Adipose tissue (tissue), 3 donors: ENCODE results near the gene BLOC1S1. TPM values are rescaled to one million over a fixed set of nuclear protein-coding genes. Genes with fewer than 3 reads are reported as not detected.

ENCODE experiments used
- H3K27ac ChIP-seq: one replicate; pipeline ENCODE4 v1.5.1; 2013; ENCODE audit warnings: low read depth, low read length
- WGBS, 3 donors: extraction: QIAGEN DNeasy Blood & Tissue Kit; methylation state at CpG; one replicate each; pipeline ENCODE4 v1.1.7; 2013; 5-methylcytosine and 5-hydroxymethylcytosine counted together
- polyA plus RNA-seq, 3 donors: library from polyadenylated mRNA; stranded (reverse); fragments of 200-250 nt; gene quantifications; one replicate each; pipeline ENCODE4 v1.2.3, GENCODE V29; 2013
- donor health status: healthy with polysubstance abuse.
- donor health status: Bipolar disorder and iron deficiency.
- donor health status: healthy.

BLOC1S1 gene
- polyA plus RNA-seq, 3 donors, result 103 to 323 (median 288) TPM

DNA sequence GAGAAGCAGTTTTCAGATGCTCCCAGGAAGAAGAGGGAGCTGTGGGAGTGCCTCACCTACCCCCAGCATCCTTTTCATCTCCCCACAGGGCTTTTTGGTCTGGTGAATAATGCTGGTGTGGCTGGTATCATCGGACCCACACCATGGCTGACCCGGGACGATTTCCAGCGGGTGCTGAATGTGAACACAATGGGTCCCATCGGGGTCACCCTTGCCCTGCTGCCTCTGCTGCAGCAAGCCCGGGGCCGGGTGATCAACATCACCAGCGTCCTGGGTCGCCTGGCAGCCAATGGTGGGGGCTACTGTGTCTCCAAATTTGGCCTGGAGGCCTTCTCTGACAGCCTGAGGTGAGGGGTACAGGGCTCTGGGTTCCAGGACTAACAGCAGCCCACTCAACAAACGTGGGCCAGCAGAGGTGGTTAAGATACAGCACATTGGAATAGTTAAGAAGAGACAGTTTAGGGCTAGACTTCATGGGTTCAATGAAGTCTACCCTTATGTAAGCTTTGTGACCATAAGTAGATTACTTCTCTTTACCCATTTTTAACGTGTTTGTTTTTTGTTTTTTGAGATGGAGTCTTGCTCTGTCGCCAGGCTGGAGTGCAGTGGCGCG lies 5.9 kb downstream of the BLOC1S1 start:
- H3K27ac ChIP-seq, result no peak overlapping the region
- 66 to 85% (median 69%) methylated on average over 14 of the region's 14 CpGs for WGBS, 3 donors

DNA sequence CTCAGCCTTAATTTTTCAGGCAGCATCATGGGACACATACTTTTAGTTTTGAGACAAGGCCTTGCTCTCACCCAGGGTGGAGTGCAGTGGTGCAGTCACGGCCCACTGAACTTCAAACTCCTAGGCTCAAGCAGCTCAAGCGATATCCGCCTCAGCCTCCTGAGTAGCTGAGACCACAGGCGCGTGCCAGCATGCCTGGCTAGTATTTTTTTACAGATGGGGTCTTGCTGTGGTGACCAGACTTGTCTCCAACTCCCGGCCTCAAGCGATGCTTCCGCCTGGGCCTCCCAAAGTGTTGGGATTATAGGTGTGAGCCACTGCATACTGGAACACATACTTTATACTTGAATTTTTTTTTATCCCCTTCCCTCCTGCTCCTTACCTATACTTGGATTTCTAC lies 7.1 kb downstream of the BLOC1S1 start:
- no peak overlapping the region for H3K27ac ChIP-seq
- WGBS, 3 donors, result 88 to 93% (median 93%) methylated on average over 8 of the region's 8 CpGs

DNA sequence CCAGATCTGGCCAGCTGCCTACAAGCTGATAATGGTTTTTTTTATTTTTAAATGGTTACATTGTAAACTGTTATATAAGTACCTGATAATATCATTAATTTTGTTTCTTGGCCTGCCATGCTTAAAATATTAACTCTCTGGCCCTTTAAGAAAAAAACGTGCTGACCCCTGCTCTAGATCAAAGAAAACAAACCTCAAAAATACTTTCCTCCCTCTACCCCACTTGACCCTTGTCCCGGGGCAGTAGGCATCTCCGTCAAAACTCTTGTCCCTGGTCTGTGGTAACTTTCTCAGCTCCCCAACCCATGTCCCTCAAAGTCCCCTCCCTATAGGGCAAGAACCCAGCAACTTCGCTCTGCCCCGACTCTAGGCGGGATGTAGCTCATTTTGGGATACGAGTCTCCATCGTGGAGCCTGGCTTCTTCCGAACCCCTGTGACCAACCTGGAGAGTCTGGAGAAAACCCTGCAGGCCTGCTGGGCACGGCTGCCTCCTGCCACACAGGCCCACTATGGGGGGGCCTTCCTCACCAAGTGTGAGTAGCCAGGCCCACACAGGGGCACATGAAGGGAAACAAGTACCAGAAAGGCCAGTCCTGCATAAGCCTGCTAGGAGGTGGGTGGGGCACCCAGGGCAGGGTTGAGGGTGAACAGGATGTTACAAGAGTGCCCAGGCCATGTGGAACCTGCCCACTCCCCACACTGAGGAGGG lies 7.8 kb downstream of the BLOC1S1 start:
- H3K27ac ChIP-seq, result no peak overlapping the region
- 47 to 54% (median 48%) methylated on average over 10 of the region's 10 CpGs for WGBS, 3 donors

DNA sequence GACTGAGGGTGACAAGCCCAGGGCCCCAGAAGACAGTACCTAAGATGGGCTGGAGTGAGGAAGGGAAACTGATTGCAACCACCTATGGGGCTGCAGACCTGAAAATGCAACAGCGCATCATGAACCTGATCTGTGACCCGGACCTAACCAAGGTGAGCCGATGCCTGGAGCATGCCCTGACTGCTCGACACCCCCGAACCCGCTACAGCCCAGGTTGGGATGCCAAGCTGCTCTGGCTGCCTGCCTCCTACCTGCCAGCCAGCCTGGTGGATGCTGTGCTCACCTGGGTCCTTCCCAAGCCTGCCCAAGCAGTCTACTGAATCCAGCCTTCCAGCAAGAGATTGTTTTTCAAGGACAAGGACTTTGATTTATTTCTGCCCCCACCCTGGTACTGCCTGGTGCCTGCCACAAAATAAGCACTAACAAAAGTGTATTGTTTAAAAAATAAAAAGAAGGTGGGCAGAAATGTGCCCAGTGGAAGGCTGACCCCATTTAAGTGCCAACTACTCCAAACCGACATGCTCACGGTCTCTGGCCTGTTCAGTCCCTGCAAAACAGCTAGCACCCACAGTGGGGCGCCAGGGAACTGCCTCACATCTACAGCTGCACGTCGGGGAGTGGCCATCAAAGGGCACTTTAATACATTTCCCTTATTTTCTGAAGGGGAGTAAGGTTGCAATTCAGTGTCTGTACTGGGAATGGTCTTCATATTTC lies 8.5 kb downstream of the BLOC1S1 start:
- WGBS, 3 donors, result 37 to 60% (median 55%) methylated on average over 11 of the region's 11 CpGs

DNA sequence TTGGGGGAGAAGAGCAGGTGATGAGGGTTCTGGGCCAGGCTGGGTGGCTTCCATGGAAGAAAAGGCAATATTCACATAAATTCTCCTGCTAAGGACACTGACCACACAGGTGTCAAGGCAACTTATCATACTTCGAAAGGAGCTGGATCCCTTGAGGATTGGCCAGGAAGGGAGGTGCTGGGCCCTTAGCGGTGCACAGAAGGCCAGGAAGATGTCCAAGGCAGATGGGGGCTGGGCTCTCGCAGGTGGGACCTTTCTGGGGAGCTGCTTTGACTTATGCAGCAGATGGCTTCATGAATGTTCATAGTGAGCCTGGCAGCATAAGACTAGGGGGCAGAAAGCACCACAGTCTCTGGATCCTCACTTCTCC lies 9.1 kb downstream of the BLOC1S1 start:
- no peak overlapping the region for H3K27ac ChIP-seq
- WGBS, 3 donors, result 22 to 52% (median 50%) methylated on average over 3 of the region's 3 CpGs

More for the DNA sequence above, 8.5 kb downstream of the BLOC1S1 start:
- no peak overlapping the region for H3K27ac ChIP-seq

DNA sequence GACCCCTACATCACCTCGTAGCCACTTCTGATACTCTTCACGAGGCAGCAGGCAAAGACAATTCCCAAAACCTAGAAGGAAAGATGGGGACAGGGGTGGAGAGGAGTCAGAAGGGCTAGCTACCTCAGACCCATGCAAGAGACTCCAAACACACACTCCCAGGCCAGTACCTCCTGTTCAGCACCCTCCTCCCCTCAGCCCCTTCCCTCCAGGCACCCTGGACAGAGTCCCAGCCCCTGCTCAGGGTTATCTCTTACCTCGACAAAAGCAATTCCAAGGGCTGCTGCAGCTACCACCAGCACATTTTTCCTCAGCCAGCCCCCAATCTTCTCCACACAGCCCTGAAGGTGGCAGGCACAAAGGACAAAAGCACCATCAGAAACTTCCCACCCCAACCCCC lies 9.7 kb downstream of the BLOC1S1 start:
- H3K27ac ChIP-seq, result no peak overlapping the region
- WGBS, 3 donors, result 56 to 72% (median 65%) methylated on average over 3 of the region's 3 CpGs

DNA sequence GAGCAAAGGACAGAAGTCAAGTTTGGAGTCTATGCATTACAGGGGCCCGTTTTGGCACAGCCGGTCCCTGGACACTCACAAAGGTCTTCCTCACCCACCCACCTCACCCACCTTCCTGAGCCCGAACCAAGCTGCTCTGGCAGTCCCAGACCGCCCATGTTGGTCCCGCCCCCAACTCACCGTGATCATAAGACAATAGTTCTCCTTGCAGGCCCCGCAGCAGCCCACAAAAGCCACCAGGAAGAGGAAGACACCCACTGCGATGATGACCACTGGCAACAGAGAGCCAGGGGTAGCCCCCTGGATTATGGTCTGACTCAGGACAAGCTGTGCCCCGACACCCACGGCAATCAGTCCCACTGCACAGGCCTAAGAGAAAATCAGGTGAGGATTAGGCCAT lies 11.1 kb downstream of the BLOC1S1 start:
- peak overlapping the region; percentile 28 for H3K27ac ChIP-seq
- WGBS, 3 donors, result 42 to 44% (median 43%) methylated on average over 10 of the region's 10 CpGs

DNA sequence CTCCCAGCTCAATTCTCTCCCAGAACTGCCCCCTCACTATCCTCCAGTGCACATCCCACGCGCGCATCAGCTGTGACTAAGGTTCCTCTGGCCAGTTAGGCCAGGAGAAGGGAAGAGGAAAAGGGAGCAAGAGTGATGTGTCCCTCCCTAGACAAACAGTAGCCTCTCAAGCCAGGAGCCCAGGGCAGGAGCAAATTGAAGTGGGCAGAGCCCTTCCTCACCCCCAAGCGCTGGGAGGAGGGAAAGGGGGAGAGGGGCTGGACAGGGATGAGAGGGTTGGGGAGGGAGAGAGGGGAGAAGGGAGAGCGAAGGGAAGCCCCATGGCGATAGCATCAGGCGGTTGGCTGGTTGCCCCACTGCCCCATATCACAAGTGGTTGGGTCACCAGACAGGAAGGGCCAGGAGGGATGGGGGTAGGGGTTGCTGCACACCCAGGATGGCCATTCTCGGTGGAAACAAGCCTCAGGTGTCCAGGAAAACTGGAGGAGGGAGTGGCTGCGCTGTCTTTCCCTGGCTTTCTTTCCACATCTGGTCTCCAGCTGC lies 11.9 kb downstream of the BLOC1S1 start:
- 3 to 11% (median 8%) methylated on average over 9 of the region's 9 CpGs for WGBS, 3 donors
- H3K27ac ChIP-seq, result peak overlapping the region; percentile 57

DNA sequence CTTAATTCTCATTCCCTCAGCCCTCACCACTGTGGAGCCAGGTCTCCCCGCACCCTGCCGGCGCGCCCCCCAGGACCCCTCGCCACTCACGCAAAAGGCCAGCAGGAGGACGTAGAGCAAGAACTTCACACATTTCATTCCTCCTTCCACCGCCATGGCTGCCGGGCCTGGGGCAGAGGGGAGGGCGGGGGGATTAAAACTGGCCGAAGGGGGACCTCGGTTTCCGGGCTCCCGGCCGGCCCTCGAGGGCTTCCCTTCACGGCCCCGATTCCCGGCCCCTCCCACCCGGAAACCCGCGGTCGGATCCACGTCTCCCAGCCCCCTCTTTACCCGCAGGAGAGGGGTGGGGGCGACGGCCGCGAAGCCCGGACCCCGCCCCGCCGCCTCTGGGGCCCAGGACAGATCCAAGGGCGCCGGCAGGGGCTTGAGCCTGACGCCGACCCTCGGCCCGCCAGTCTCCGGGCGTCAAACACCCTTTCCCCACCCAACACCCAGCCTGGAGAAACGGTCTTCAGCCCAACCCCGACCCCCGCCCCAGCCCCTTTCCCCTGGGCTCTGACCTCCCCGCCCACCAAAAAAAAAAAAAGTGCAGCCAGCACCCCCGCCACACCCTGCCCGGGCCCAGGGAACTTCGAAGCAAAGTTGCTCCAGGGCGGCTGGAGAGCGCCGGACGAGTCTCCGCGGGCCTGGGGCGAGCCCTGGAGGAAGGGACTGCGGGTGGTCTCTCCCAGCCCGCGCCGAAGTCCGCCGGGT lies 12.5 kb downstream of the BLOC1S1 start:
- peak overlapping the region; percentile 84 for H3K27ac ChIP-seq
- WGBS, 3 donors, result 0 to 1% (median 1%) methylated on average over 47 to 61 of the region's 61 CpGs

DNA sequence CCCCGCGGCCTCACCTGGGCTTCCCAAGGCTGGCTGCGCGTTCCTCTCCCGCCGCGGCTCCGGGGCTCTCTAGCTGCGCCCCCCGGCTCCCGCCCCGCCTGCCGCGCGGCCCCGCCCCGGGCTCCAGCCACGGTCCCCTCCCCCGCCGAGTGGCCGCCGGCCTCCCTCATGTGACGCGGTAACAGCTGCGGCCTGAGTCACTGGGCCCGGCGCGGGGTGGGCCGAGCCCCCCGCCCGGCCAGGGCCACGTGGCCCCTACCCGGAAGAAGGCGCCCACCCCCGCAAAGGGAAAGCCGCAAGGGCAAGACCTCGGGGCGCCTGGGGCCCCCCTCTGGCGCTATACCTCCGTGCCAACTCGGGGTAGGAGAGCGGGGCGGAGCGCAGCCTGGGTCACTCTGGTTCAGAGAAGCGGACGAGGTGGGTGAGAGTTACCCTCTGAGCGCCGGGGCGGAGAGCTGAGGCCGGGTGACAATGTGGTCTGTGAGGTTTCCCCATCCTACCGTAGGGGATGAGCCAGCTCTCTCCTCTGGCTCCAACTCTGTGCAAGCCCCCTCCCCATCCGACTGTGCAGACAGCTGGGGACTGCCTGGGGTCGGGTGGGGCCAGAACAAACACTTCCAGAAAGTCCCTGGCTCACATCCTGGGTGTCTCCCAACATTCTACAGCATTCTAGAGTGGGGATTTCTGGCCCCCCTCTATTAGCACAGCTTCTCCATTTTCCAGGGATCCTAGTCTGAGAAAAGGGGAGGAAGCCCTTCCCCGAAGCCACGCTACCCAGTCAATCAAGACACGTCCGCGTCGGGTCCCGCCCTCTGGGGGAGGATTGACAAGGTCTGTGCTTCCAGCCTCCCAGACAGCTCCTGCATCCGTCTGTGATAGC lies 13.3 kb downstream of the BLOC1S1 start, which contains the start of gene CD63:
CD63 (minus strand) TSS at position 71 of the 880 bp plus-strand sequence. CDS start 668 bp downstream, outside the sequence.
- 0 to 1% (median 1%) methylated on average over 40 to 61 of the region's 61 CpGs for WGBS, 3 donors
- H3K27ac ChIP-seq, result peak within 1 kb of the TSS; percentile 98

DNA sequence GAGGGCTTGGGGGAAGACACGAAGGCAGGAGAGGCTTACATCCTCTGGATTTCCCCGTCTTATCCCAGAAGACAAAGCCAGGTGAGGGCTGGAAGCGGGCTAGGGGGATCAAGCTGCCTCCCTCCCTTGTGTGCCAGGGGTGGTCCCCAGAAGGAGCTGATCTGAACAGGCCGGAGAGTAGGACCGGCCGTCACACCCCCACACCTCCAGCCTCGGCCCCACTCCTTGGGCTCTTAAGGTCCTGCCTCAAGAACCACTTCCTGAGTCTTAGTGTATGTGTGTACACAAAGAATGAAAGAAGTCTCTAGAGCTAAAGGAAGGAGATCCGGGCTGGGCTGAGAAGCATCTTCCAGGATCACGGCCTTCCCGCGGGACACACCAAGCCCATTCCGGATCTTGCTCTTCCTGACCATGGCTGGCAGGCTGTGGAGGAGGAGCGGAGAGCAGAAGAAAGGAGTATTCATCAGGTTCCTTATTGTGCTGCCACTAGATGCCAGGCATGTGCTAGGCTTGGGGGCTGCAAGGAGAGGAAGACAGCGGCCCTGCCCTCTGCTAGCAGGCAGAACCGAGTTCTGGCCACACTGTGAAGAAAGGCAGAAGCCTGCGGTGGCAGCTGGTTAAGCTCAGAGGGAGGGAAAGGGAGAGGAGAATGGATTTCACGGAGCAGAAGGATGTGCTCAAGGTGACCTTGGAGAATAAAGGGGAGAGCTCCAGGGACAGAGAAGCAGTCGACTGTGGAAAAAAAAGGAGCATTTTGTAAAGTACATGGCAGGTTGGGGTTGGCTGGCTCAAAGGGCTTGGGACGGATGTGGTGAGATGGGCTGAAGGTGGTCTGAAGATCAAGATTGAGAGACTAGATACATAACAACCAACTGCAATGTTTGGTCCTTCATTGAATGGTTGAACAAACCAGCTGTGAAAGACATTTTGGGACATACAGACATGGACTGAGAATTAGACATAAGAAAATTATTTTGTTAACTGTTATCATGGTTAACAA lies 14.3 kb downstream of the BLOC1S1 start:
- H3K27ac ChIP-seq, result peak overlapping the region; percentile 98
- WGBS, 3 donors, result 6 to 11% (median 6%) methylated on average over 19 of the region's 19 CpGs

DNA sequence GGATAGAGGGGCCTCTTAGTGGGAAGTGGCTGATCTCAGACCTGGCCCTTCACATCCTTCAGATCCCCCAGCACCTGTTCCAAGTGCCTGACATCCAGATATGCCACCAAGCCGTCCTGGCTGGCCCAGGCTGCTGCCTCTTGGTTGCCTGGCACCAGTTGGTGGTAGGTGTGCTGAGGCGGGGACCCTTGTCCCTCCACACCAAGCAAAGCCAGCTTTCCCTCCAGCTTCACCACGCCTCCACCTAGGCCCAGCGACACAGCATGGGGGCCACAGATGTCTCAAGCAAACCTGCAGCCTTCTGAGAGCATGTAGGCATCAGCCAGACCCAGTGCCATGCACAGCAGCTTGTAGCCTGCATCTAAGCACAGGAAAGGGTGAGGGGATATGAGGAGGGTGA lies 16.4 kb downstream of the BLOC1S1 start:
- no peak overlapping the region for H3K27ac ChIP-seq
- 77 to 91% (median 85%) methylated on average over 4 of the region's 4 CpGs for WGBS, 3 donors

DNA sequence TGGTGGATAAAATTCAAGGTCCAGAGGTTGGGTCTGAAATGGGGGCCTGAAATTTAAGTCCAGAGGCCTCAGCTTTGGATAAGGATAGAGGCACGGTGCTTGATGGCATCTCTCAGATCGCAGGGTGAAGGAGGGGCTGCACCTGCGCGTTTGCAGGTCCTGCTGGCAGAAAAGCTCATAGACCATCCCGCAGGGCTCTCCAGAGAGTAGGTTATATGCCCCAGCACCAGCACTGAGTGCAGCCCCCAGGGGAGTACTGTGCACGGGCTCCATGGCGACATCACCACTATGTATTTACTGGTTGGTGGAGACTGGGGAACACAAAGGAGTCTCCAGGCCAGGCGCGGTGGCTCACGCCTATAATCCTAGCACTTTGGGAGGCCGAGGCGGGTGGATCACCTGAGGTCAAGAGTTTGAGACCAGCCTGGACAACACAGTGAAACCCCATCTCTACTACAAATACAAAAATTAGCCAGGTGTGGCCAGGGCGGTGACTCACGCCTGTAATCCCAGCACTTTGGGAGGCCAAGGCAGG lies 17.2 kb downstream of the BLOC1S1 start:
- 85 to 90% (median 87%) methylated on average over 14 of the region's 14 CpGs for WGBS, 3 donors
- no peak overlapping the region for H3K27ac ChIP-seq

DNA sequence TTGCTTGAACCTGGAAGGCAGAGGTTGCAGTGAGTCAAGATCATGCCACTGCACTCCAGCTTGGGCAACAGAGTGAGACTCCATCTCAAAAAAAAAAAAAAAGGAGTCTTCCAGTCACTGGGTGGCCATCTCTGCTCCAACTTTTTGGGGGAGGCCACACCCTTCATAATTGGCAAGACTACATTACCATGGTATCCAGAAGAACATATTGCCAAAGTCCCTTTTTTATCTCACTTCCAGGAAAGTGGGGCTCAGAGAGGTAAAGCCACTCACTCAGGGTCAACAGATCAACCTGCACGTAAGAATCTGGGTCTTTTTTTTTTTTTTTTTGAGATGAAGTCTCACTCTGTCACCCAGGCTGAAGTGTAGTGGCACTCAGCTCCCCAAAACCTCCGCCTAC lies 18.0 kb downstream of the BLOC1S1 start:
- no peak overlapping the region for H3K27ac ChIP-seq
- 75 to 91% (median 84%) methylated on average over 2 of the region's 2 CpGs for WGBS, 3 donors

DNA sequence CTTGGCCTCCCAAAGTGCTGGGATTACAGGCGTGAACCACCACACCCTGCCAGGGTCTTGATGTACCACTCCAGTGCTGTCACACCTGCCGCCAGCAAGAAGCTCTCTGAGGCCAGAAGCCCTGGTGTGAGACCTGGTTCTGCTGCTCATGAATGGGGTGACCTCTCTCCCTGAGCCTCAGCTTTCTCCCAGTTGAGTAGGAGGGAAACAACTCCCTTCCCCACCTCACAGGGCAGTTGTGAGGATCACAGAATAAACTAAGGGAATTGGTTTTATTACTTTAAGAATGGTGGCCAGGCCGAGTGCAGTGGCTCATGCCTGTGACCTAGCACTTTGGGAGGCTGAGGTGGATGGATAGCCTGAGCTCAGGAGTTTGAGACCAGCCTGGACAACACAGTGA lies 18.7 kb downstream of the BLOC1S1 start:
- 82 to 95% (median 93%) methylated on average over 3 of the region's 3 CpGs for WGBS, 3 donors
- no peak overlapping the region for H3K27ac ChIP-seq

DNA sequence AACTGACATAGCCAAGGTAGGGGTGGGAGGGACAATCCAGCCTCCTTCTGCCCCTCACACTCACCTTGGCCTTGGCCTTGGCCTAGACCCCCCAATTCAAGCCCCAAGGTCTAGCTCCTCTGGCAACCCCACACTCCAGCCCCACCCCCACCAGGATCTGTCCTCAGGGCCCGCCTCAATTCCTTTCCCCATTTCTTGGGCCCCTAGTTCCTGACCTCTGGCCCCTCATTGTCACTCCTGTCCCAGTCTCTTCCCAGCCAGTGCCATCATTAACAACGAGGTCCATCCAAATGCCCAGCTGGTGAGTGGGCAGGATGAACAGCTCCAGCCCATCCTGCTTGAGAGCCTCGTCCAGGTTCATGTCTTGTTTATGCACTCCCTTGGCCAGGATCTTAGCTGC lies 20.2 kb downstream of the BLOC1S1 start:
- 61 to 73% (median 65%) methylated on average over 3 of the region's 3 CpGs for WGBS, 3 donors
- H3K27ac ChIP-seq, result no peak overlapping the region
